GM12865 (cell line): Measurements from ENCODE around the gene ST6GALNAC4.
A peak's percentile ranks its signal among the peaks of the same experiment; 100 is the strongest.

Source experiments
- DNase-seq: peaks from one replicate; pipeline ENCODE4 v3.0.0; 2010; ENCODE audit warnings: low read depth
- H3K4me3 ChIP-seq: 2 replicates; pipeline ENCODE4 v1.5.1; 2011; ENCODE audit warnings: mild to moderate bottlenecking, low read depth, low read length, control low read depth
- TF ChIP-seq, protein P1 (sequence below): IDR thresholded peaks from 2 replicates; pipeline ENCODE4 v1.5.1; 2011; ENCODE audit warnings: low read length, control low read depth, low read depth, inconsistent platforms; ENCODE audit not compliant: insufficient read depth; ENCODE audit errors: missing control alignments

ST6GALNAC4 gene

DNA sequence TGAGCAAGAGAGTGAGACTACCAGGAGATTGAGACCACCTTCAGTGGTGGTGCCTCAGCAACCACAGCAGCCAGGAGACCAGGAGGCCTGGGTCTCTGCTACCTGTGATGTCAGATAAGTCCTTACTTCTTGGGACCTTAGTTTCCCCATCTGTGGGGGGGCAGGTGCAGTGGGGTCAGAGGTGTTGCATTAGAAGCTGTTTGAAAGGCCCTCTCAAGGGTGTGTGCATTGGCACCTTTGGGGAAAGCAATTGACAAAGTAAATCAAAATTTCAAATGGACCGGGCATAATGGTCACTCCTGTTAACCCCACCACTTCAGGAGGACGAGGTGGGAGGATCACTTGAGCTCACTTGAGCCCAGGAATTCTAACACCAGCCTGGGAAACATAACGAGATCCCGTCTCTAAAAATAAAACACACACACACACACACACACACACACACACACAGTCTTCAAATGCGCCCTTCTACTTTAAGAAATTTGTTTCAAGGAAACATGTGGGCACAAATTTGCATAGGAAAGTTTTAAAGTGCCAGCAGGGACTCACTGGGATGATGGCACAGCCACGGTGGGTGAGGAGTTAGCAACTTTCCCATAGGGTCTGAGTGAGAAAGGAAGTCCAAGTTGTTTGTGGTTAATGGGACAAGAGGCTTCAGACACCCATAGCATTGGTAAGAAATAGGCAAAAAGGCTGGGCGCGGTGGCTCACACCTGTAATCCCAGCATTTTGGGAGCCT lies 38.0 kb downstream of the ST6GALNAC4 start:
- H3K4me3 ChIP-seq = no peak overlapping the region
- TF ChIP-seq, protein P1, sequence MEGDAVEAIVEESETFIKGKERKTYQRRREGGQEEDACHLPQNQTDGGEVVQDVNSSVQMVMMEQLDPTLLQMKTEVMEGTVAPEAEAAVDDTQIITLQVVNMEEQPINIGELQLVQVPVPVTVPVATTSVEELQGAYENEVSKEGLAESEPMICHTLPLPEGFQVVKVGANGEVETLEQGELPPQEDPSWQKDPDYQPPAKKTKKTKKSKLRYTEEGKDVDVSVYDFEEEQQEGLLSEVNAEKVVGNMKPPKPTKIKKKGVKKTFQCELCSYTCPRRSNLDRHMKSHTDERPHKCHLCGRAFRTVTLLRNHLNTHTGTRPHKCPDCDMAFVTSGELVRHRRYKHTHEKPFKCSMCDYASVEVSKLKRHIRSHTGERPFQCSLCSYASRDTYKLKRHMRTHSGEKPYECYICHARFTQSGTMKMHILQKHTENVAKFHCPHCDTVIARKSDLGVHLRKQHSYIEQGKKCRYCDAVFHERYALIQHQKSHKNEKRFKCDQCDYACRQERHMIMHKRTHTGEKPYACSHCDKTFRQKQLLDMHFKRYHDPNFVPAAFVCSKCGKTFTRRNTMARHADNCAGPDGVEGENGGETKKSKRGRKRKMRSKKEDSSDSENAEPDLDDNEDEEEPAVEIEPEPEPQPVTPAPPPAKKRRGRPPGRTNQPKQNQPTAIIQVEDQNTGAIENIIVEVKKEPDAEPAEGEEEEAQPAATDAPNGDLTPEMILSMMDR = no peak
- DNase-seq = no peak

DNA sequence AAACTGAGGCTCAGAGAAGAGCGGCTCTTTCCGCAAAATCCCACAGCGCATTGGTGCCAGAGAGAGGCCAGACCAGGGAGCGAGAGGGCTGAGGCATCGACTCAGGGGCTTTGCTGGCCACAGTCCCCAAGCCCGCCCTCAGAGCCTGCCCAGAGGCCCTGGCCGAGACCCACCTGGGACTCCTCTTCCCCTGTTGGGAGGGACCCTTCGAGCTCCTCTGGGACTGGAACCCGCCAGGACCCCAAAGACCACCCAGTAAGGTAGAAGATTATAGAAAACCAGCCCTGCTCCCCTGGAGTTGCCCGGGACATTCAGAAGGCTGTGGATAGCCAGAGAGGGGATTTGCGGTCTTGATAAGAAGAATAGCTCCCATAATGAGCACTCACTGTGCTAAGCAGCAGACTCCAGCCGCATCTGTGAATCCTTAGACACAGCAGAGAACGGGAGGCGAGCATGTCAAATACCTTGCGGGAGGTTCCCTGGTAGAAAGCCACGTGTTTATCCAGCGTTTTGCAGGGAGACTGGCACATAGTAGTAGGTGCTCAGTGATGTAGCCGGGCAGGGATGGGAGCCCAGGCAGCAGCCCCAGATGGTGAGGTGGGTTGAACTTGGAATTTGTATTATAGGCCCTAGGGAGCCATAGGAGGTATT lies 38.7 kb downstream of the ST6GALNAC4 start:
- DNase-seq = no peak
- TF ChIP-seq, protein P1 = no peak
- H3K4me3 ChIP-seq = peak overlapping the region; percentile 8; the same call in 1 of the 2 replicates

DNA sequence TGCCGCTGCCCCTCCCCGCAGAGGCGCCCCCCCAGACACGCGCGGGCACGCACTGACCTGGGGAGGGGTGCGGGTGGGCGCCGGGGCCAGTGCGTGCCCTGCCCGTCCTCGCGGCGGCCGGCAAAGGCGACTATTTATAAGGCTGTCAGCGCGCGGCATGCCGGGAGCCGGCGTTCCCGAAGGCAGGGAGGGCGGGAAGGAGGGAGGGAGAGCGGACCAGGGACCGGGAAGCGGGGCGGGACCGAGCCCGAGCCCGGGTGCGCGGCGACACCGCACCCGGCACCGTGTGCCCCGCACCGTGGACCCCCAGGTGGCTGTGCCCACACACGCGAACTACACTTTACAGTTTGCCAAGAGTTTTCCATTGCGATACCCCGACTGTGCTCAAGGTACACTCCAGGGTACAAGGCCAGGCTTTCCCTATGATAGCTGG lies 39.3 kb downstream of the ST6GALNAC4 start, which contains the start of gene AK1:
TSS of gene AK1 (minus strand) at position 110 of the 433 bp plus-strand sequence. CDS start 3,058 bp downstream, outside the sequence.
- TF ChIP-seq, protein P1 = no peak
- H3K4me3 ChIP-seq = peak within 1 kb of the TSS; percentile 8; the same call in 1 of the 2 replicates
- DNase-seq = no peak

DNA sequence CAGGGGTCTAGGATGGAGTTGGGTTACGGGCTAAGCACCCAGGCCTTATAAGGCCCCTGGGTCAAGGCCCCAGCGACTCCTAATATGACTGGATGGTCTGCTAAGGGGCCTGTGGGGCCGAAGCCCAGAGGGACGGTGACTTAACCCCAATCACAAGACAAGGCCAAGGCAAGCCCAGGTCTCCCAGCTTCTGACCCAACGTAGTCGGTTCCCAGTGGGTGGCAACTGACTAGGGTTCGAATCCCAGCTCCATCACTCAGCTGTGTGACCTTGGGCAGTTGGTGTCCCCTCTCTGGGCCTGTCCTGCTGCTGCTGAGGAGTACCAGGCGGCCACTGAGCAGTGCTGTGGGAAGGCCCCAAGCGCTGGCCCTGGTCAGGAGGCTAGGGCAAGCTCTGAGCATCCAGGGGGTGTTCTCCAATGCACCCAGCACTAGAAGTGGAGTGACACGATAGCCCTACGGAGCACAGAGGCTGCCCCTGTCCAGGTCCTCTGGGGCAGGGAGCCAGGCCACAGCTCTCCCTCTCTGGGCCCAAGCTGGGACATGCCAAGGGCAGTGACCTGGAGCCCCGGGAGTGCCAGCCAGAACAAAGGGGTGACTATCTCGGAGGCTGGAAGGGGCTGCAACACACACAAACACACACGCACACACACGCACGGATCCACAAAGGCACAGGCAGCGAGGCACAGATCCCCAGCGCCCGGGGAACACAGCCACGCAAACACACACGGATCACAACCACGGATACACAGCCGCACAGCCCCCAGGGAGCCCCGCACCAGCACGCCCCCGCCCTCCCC lies 39.9 kb downstream of the ST6GALNAC4 start:
- no peak for DNase-seq
- no peak overlapping the region for H3K4me3 ChIP-seq
- TF ChIP-seq, protein P1 = no peak

DNA sequence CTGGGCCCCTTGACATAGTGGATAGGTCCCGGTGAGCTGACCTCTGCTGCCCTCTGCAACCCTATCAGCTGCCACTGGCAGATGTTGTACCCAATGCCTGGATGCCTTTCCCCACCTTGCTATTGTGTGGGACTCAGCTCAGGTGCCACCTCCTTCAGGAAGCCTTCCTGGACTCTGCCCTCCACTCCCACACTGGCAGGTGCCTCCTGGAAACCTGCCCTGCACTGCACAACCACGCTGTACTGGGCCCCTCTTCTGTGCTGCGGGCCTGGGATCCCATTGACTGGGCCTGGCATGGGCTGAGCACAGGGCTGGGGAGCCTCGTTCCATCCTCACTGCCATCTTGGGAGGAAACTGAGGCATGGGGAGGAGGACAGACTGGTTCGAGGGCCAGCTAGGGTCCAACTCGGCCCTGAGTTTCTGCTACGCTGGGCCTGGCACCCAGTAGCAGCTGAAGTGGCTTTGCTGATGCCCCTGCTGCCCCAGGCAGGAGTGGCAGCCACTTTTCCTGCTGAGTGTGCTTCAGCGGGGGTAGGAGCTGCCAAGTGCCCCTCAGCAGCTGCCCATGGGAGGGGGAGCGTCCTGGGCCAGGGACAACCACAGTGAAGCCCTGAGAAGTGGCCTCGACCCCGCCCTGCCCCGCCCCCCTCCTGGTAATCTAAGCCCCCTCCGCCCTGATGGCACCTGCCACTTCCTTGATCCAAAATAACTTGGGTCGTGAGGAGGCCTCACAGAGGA lies 40.6 kb downstream of the ST6GALNAC4 start:
- no peak for DNase-seq
- no peak overlapping the region for H3K4me3 ChIP-seq
- TF ChIP-seq, protein P1 = no peak

DNA sequence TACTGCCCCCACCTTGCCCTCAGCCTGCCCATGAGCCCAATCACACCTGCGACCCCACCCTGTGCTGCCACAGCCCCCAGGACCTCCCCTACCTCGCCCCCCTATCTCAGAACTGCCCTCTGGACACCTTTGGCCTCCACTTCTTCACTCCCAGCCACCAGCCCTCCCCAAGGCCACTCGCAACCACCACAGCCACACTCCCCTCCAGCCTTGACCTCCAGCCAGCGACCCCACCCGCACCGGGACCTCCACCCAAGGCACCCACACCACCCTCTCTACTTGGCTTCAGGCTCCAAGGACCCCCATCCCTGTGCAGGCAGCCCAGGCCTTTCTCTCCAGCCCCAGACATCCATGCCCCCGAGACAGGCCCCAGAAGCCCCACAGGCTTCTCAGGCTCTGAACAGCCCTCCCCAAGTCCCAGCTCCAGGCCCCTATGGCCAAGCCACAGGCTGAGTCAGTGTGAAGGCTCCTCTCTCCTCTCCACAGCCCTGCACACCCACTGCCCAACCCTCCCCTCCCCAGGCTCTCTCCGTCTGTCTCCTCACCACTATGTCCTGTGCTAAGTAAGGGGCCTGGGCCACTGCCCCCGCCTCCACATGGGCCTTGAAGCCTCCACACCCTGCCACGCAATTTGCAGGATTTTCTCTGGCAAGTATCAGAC lies 41.4 kb downstream of the ST6GALNAC4 start:
- TF ChIP-seq, protein P1 = no peak
- DNase-seq = no peak
- H3K4me3 ChIP-seq = no peak overlapping the region
